ENCODE data around the gene WBP11.
A peak's percentile ranks its signal among the peaks of the same experiment; 100 is the strongest.

The WBP11 gene

GRCh38 chr12:14770496-14771461 is 32.5 kb downstream of the WBP11 start:
- H2AFZ ChIP-seq (ENCODE audit: low read depth, low read length), result peak overlapping the region; percentile 44; the same call in 1 of the 2 replicates

GRCh38 chr12:14769969-14770495 is 33.2 kb downstream of the WBP11 start:
- H3K79me2 ChIP-seq (ENCODE audit: low read length), result peaks cover 62% of the 10 kb centered on the region
- H3K9me3 ChIP-seq (ENCODE audit: insufficient read depth, low read length), result no peaks in the 10 kb centered on the region
- no peaks in the 10 kb centered on the region for H3K27me3 ChIP-seq (ENCODE audit: low read depth, low read length)
- TF ChIP-seq, protein P1, sequence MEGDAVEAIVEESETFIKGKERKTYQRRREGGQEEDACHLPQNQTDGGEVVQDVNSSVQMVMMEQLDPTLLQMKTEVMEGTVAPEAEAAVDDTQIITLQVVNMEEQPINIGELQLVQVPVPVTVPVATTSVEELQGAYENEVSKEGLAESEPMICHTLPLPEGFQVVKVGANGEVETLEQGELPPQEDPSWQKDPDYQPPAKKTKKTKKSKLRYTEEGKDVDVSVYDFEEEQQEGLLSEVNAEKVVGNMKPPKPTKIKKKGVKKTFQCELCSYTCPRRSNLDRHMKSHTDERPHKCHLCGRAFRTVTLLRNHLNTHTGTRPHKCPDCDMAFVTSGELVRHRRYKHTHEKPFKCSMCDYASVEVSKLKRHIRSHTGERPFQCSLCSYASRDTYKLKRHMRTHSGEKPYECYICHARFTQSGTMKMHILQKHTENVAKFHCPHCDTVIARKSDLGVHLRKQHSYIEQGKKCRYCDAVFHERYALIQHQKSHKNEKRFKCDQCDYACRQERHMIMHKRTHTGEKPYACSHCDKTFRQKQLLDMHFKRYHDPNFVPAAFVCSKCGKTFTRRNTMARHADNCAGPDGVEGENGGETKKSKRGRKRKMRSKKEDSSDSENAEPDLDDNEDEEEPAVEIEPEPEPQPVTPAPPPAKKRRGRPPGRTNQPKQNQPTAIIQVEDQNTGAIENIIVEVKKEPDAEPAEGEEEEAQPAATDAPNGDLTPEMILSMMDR (IDR thresholded peaks at IDR 0.05; ENCODE audit: low read depth, low read length), result peak; percentile 60
- TF ChIP-seq EZH2phosphoT487 (IDR thresholded peaks at IDR 0.05; ENCODE audit: low read depth), result no peak
- H2AFZ ChIP-seq (ENCODE audit: low read depth, low read length), result no peak overlapping the region
- H4K20me1 ChIP-seq (ENCODE audit: insufficient read depth, low read length), result 0 out of 2 replicates have a peak, but pooled peaks cover 2% of the 10 kb centered on the region
- peak overlapping the region; percentile 91 for H3K4me3 ChIP-seq (ENCODE audit: low read length)
- H3K4me2 ChIP-seq (ENCODE audit: low read length), result peak overlapping the region; percentile 76
- peaks cover 22% of the 10 kb centered on the region for H3K4me1 ChIP-seq (ENCODE audit: low read length)
- H3K36me3 ChIP-seq (replicated peaks; ENCODE audit: low read depth, low read length), result peaks cover 42% of the 10 kb centered on the region
- H3K9ac ChIP-seq (ENCODE audit: low read length), result peak overlapping the region; percentile 98
- H3K27ac ChIP-seq (ENCODE audit: low read length), result peak overlapping the region; percentile 95

More at GRCh38 chr12:14770496-14771461, 32.5 kb downstream of the WBP11 start:
- H3K9me3 ChIP-seq (ENCODE audit: insufficient read depth, low read length), result no peaks in the 10 kb centered on the region
- peak overlapping the region; percentile 98 for H3K9ac ChIP-seq (ENCODE audit: low read length)
- 0 out of 2 replicates have a peak, but pooled peaks cover 2% of the 10 kb centered on the region for H4K20me1 ChIP-seq (ENCODE audit: insufficient read depth, low read length)
- H3K79me2 ChIP-seq (ENCODE audit: low read length), result peaks cover 54% of the 10 kb centered on the region
- peaks cover 35% of the 10 kb centered on the region for H3K36me3 ChIP-seq (replicated peaks; ENCODE audit: low read depth, low read length)
- TF ChIP-seq EZH2phosphoT487 (IDR thresholded peaks at IDR 0.05; ENCODE audit: low read depth), result no peak
- TF ChIP-seq, protein P1 (IDR thresholded peaks at IDR 0.05; ENCODE audit: low read depth, low read length), result no peak
- peak overlapping the region; percentile 91 for H3K4me3 ChIP-seq (ENCODE audit: low read length)
- H3K4me2 ChIP-seq (ENCODE audit: low read length), result peak overlapping the region; percentile 76
- H3K27ac ChIP-seq (ENCODE audit: low read length), result peak overlapping the region; percentile 95
- peaks cover 29% of the 10 kb centered on the region for H3K4me1 ChIP-seq (ENCODE audit: low read length)
- H3K27me3 ChIP-seq (ENCODE audit: low read depth, low read length), result no peaks in the 10 kb centered on the region

GRCh38 chr12:14769466-14769968 is 33.8 kb downstream of the WBP11 start:
- H3K27me3 ChIP-seq (ENCODE audit: low read depth, low read length), result no peaks in the 10 kb centered on the region
- peak overlapping the region; percentile 91 for H3K4me3 ChIP-seq (ENCODE audit: low read length)
- no peaks in the 10 kb centered on the region for H3K9me3 ChIP-seq (ENCODE audit: insufficient read depth, low read length)
- H3K36me3 ChIP-seq (replicated peaks; ENCODE audit: low read depth, low read length), result peaks cover 43% of the 10 kb centered on the region
- H4K20me1 ChIP-seq (ENCODE audit: insufficient read depth, low read length), result 0 out of 2 replicates have a peak, but pooled peaks cover 2% of the 10 kb centered on the region
- H3K27ac ChIP-seq (ENCODE audit: low read length), result peak overlapping the region; percentile 95
- H3K4me1 ChIP-seq (ENCODE audit: low read length), result peaks cover 22% of the 10 kb centered on the region
- no peak overlapping the region for H2AFZ ChIP-seq (ENCODE audit: low read depth, low read length)
- H3K9ac ChIP-seq (ENCODE audit: low read length), result peak overlapping the region; percentile 98
- TF ChIP-seq EZH2phosphoT487 (IDR thresholded peaks at IDR 0.05; ENCODE audit: low read depth), result no peak
- TF ChIP-seq, protein P1 (IDR thresholded peaks at IDR 0.05; ENCODE audit: low read depth, low read length), result no peak
- peak overlapping the region; percentile 76 for H3K4me2 ChIP-seq (ENCODE audit: low read length)
- peaks cover 59% of the 10 kb centered on the region for H3K79me2 ChIP-seq (ENCODE audit: low read length)

All from OCI-LY3 (cell line).